Activated naive CD8-positive, alpha-beta T cell (primary cell): Measurements from ENCODE around the gene DNMT3B.

Source experiments
- H3K27ac Mint-ChIP-seq: one replicate; pipeline ENCODE4 v1.8.0; 2021; ENCODE audit warnings: mixed read lengths
- H3K27me3 Mint-ChIP-seq: one replicate; pipeline ENCODE4 v1.8.0; 2021; ENCODE audit warnings: mixed read lengths
- H3K36me3 Mint-ChIP-seq: one replicate; pipeline ENCODE4 v1.8.0; 2021; ENCODE audit warnings: mixed read lengths
- H3K4me1 Mint-ChIP-seq: one replicate; pipeline ENCODE4 v1.8.0; 2021; ENCODE audit warnings: low read depth, mixed read lengths
- H3K4me3 Mint-ChIP-seq: one replicate; pipeline ENCODE4 v1.8.0; 2021; ENCODE audit warnings: mild to moderate bottlenecking, mixed read lengths
- H3K9me3 Mint-ChIP-seq: one replicate; pipeline ENCODE4 v1.8.0; 2021; ENCODE audit warnings: low read depth, mixed read lengths

The DNMT3B gene

DNA sequence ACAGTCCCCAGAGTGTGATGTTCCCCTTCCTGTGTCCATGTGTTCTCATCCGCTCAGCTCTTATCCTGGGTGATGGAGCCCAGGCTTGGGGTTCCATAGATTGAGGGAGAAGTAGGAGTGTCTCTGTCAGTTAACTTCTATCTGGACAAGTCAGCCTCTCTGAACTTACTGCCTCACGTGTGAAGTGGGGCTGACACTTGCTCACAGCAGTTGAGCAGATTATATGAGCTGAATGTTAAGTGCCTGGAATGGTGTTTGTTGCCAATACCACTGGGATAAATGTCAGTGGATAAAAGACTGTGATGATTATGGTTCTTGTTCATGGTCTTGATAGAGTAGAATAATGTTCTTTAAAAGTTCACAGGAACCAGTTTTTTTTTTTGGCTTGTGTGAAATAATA is 79.4 kb downstream of the DNMT3B start:
- no peak overlapping the region for H3K4me3 Mint-ChIP-seq
- peaks cover 50% of the 10 kb centered on the region for H3K4me1 Mint-ChIP-seq
- peaks cover 6% of the 10 kb centered on the region for H3K36me3 Mint-ChIP-seq
- peak overlapping the region; percentile 86 for H3K27ac Mint-ChIP-seq
- no peaks in the 10 kb centered on the region for H3K27me3 Mint-ChIP-seq
- no peaks in the 10 kb centered on the region for H3K9me3 Mint-ChIP-seq

DNA sequence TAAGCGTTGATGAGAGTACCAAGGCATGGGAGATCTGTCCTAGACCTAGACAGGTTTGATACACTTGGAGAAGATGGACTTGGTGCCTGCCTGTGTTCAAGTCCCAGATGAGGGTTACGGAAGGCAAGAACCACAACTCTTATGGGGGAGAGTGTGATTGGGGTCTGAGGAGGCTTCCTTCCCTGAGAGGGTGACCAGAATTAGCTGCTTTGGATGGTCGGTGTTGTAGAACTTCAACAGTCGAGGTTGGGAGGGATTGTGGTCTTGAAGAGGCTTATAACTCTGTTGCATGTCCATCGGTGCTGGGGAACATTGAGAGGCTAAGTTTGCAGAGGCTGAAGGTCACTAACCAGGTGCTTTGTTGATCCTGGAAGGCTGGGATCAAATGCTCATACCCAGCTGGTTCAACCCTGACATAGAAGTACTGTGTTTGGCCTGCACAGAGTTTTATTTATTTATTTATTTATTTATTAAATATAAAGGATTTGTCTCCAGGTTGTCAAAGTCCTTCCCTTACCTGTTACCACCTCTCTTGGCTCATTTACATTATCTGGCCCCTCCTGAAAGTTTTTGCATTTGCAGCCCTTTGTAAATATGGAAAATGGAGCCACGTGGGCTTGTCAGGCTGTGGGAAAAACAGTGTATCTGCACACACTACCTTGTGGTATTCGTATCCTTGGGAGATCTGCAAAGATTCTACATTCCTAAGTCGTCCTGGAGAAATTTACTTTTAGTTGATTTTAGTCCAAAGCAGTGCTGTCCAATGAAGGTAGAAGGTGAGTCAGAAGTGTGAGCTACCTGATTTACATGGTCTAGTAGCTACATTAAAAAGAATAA is 80.7 kb downstream of the DNMT3B start:
- Mint-ChIP-seq H3K4me1 (peaks cover 44% of the 10 kb centered on the region), H3K27me3 (no peaks in the 10 kb centered on the region), H3K27ac (peak overlapping the region; percentile 54), H3K9me3 (no peaks in the 10 kb centered on the region), H3K36me3 (peaks cover 9% of the 10 kb centered on the region), H3K4me3 (no peak overlapping the region)

DNA sequence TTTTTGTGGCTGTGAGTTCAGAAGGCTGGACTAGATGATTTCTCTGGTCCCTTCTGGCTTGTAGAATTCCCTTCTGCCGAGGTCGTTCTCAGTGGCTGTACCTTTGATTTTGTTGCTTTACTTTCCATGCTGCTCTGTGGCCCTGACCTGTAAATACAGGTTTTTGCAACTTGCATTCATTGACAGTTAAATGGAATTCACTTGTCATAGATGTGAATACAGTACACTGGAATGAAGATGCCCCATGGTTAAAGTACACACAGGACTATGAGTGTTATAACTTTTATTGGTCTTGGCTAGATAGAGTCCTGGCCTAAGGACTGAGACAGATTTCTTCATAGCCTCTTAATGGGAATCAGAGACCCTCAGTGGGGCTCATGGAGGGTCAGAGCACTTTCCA is 83.6 kb downstream of the DNMT3B start:
- no peaks in the 10 kb centered on the region for H3K27me3 Mint-ChIP-seq
- H3K4me3 Mint-ChIP-seq: no peak overlapping the region
- no peak overlapping the region for H3K27ac Mint-ChIP-seq
- H3K36me3 Mint-ChIP-seq: peaks cover 9% of the 10 kb centered on the region
- H3K9me3 Mint-ChIP-seq: no peaks in the 10 kb centered on the region
- H3K4me1 Mint-ChIP-seq: peaks cover 34% of the 10 kb centered on the region

DNA sequence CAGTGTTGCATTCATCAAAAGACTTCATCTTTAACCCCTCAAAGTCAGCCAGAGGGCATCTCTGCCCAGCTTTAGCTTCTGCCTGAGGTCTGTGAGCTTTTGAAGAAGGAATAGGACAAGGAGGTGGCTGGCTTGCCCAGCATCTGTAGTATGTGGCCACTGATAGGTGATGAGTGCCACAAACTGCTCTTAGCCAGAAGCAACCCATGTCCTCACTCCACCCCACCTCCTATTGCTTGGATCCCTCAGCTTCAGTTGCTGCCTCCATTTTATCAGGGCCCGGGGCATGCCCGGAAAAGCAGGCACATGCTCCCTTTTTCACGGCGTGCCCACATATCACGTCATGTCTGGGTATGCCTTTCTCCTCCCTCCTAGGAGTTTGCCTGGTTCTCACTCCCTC is 84.7 kb downstream of the DNMT3B start:
- Mint-ChIP-seq H3K27me3 (no peaks in the 10 kb centered on the region), H3K9me3 (no peaks in the 10 kb centered on the region), H3K27ac (peak overlapping the region; percentile 4), H3K4me3 (no peak overlapping the region), H3K36me3 (peaks cover 6% of the 10 kb centered on the region), H3K4me1 (peaks cover 27% of the 10 kb centered on the region)

DNA sequence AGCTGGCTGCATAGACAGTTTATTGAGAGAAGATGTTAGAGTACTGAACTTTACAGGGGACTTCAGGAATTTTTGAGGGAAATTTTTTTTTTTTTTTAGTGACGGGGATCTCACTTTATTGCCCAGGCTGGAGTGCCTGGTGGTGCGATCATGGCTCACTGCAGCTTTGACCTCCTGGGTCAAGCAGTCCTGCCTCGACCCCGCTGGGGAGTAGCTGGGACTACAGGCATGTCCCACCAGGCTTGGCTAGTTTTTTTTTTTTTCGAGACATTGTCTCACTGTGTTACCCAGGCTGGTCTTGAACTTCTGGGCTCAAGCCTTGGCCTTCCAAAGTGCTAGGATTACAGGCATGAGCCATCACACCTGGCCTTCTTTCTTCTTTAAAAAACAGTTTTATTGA is 85.8 kb downstream of the DNMT3B start:
- Mint-ChIP-seq H3K4me3 (no peak overlapping the region), H3K27ac (peak overlapping the region; percentile 30), H3K9me3 (no peaks in the 10 kb centered on the region), H3K4me1 (peaks cover 20% of the 10 kb centered on the region), H3K36me3 (peaks cover 6% of the 10 kb centered on the region), H3K27me3 (no peaks in the 10 kb centered on the region)

DNA sequence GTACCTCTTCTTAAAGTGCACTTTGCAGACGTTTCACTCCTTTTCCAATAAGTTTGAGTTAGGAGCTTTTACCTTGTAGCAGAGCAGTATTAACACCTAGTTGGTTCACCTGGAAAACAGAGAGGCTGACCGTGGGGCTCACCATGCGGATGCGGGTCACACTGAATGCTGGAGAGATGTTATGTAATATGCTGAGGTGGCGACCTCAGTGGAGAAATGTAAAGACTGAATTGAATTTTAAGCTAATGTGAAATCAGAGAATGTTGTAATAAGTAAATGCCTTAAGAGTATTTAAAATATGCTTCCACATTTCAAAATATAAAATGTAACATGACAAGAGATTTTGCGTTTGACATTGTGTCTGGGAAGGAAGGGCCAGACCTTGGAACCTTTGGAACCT is 86.7 kb downstream of the DNMT3B start:
- no peaks in the 10 kb centered on the region for H3K9me3 Mint-ChIP-seq
- H3K27me3 Mint-ChIP-seq: no peaks in the 10 kb centered on the region
- H3K36me3 Mint-ChIP-seq: peaks cover 9% of the 10 kb centered on the region
- peaks cover 19% of the 10 kb centered on the region for H3K4me1 Mint-ChIP-seq
- H3K27ac Mint-ChIP-seq: peak overlapping the region; percentile 58
- H3K4me3 Mint-ChIP-seq: no peak overlapping the region

DNA sequence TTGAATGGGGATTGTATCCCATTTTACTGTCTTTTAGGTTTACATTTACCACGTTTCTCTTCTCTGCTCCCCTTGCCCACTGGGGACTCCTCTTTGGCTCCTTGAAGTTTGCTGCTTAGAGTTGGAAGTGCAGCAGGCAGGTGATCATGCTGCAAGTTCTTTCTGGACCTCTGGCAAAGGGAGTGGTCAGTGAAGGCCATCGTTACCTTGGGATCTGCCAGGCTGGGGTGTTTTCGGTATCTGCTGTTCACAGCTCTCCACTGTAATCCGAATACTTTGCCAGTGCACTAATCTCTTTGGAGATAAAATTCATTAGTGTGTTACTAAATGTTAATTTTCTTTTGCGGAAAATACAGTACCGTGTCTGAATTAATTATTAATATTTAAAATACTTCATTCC is 87.4 kb downstream of the DNMT3B start:
- Mint-ChIP-seq H3K36me3 (peaks cover 9% of the 10 kb centered on the region), H3K4me1 (peaks cover 16% of the 10 kb centered on the region), H3K4me3 (no peak overlapping the region), H3K9me3 (no peaks in the 10 kb centered on the region), H3K27ac (no peak overlapping the region), H3K27me3 (no peaks in the 10 kb centered on the region)

DNA sequence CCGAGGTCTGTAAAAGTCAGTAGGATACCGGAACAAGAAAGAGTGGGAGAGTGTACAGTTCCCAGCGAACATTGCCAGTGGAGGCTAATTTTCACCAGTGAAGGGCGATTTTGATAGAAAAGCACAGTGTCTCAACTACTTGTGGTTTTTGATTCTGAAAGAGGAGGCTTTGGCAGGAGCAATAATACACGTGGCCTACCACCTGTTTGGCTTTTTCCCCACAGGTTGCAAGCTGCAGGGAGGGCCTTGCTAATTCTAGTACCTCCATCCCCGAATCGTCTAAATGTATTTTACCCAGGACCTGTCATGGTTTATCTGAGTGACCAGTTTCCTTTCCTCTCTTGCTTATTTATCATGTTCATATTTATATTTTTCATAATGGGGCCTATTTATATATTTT is 93.2 kb downstream of the DNMT3B start:
- no peaks in the 10 kb centered on the region for H3K27me3 Mint-ChIP-seq
- no peaks in the 10 kb centered on the region for H3K9me3 Mint-ChIP-seq
- H3K27ac Mint-ChIP-seq: peak overlapping the region; percentile 58
- peak overlapping the region; percentile 18 for H3K4me3 Mint-ChIP-seq
- H3K36me3 Mint-ChIP-seq: peaks cover 8% of the 10 kb centered on the region
- H3K4me1 Mint-ChIP-seq: peaks cover 24% of the 10 kb centered on the region

DNA sequence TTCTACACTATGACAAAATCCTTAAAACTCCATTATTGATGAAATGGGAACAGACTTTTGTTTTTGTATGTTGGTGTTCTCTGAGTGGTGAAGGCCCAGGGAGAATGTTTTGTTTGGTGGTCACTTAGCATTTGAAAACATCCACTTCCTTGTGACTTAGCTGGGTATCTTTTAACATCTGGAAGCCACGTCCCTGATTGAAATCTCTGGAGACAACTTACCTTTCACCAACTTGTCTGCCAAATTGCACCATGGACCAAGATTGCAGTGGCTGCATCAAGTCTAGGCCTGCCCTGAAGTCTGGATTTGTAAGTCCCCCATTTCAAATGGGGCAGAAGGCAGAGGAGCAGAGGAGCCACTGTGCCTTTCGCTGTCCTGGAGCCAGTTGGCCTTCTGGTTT is 96.0 kb downstream of the DNMT3B start:
- Mint-ChIP-seq H3K27me3 (no peaks in the 10 kb centered on the region), H3K27ac (peak overlapping the region; percentile 17), H3K9me3 (no peaks in the 10 kb centered on the region), H3K4me3 (no peak overlapping the region), H3K36me3 (peaks cover 6% of the 10 kb centered on the region), H3K4me1 (peaks cover 20% of the 10 kb centered on the region)
